ENCODE measurements around the gene EXOC6B.

EXOC6B gene

GRCh38 chr2:72862239-72862988, 36.6 kb upstream of the EXOC6B start:
- TF ChIP-seq CTCF (IDR thresholded peaks at IDR 0.05): peak; percentile 95
- H3K4me3 ChIP-seq (ENCODE audit: low read depth, low read length): no peak overlapping the region
- no peak overlapping the region for H3K9ac ChIP-seq
- peak overlapping the region; percentile 34 for H3K4me2 ChIP-seq (ENCODE audit: low read length)
- no peaks in the 10 kb centered on the region for H3K79me2 ChIP-seq
- H3K36me3 ChIP-seq (ENCODE audit: control insufficient read depth, insufficient read depth, low read length): no peaks in the 10 kb centered on the region
- peaks cover 6% of the 10 kb centered on the region for H3K27me3 ChIP-seq (ENCODE audit: control insufficient read depth, insufficient read depth, low read length)
- no peaks in the 10 kb centered on the region for H3K9me3 ChIP-seq (ENCODE audit: control insufficient read depth, low read length)
- H3K27ac ChIP-seq: no peak overlapping the region
- H3K4me1 ChIP-seq: no peaks in the 10 kb centered on the region
- H2AFZ ChIP-seq: peak overlapping the region; percentile 74

GRCh38 chr2:72859831-72860262, 34.0 kb upstream of the EXOC6B start:
- peak; percentile 66 for TF ChIP-seq CTCF (IDR thresholded peaks at IDR 0.05)
- H3K79me2 ChIP-seq: no peaks in the 10 kb centered on the region

GRCh38 chr2:72851333-72851732, 25.5 kb upstream of the EXOC6B start:
- Histone ChIP-seq H3K9me3 (ENCODE audit: control insufficient read depth, low read length) (no peaks in the 10 kb centered on the region), H3K36me3 (ENCODE audit: control insufficient read depth, insufficient read depth, low read length) (no peaks in the 10 kb centered on the region), H3K4me3 (ENCODE audit: low read depth, low read length) (no peak overlapping the region), H3K4me1 (no peaks in the 10 kb centered on the region), H3K27me3 (ENCODE audit: control insufficient read depth, insufficient read depth, low read length) (no peaks in the 10 kb centered on the region), H3K79me2 (no peaks in the 10 kb centered on the region), H2AFZ (no peak overlapping the region), H3K9ac (no peak overlapping the region), H3K4me2 (ENCODE audit: low read length) (no peak overlapping the region), H3K27ac (no peak overlapping the region)
- no peak for TF ChIP-seq CTCF (IDR thresholded peaks at IDR 0.05)

More at GRCh38 chr2:72859831-72860262, 34.0 kb upstream of the EXOC6B start:
- H3K4me2 ChIP-seq (ENCODE audit: low read length): no peak overlapping the region
- no peaks in the 10 kb centered on the region for H3K36me3 ChIP-seq (ENCODE audit: control insufficient read depth, insufficient read depth, low read length)
- H2AFZ ChIP-seq: no peak overlapping the region
- peaks cover 6% of the 10 kb centered on the region for H3K27me3 ChIP-seq (ENCODE audit: control insufficient read depth, insufficient read depth, low read length)
- H3K9ac ChIP-seq: no peak overlapping the region
- H3K9me3 ChIP-seq (ENCODE audit: control insufficient read depth, low read length): no peaks in the 10 kb centered on the region
- no peak overlapping the region for H3K27ac ChIP-seq
- no peaks in the 10 kb centered on the region for H3K4me1 ChIP-seq
- no peak overlapping the region for H3K4me3 ChIP-seq (ENCODE audit: low read depth, low read length)

- H3K27ac ChIP-seq: no peak overlapping the region
- TF ChIP-seq CTCF (IDR thresholded peaks at IDR 0.05): no peak
- no peaks in the 10 kb centered on the region for H3K36me3 ChIP-seq (ENCODE audit: control insufficient read depth, insufficient read depth, low read length)
- H3K9ac ChIP-seq: no peak overlapping the region
- H3K4me3 ChIP-seq (ENCODE audit: low read depth, low read length): no peak overlapping the region
- H3K4me1 ChIP-seq: no peaks in the 10 kb centered on the region
- no peak overlapping the region for H2AFZ ChIP-seq
- no peaks in the 10 kb centered on the region for H3K9me3 ChIP-seq (ENCODE audit: control insufficient read depth, low read length)
- H3K79me2 ChIP-seq: no peaks in the 10 kb centered on the region
- no peaks in the 10 kb centered on the region for H3K27me3 ChIP-seq (ENCODE audit: control insufficient read depth, insufficient read depth, low read length)
- H3K4me2 ChIP-seq (ENCODE audit: low read length): no peak overlapping the region
Observed at GRCh38 chr2:72849138-72849462, 23.3 kb upstream of the EXOC6B start.

Measured in parathyroid adenoma (tissue), 2 donors.